Measurements from ENCODE around the gene DYRK3.
"Not testable (repeated sequence)": the region's sequence is repeated elsewhere in the genome, so short reads cannot be mapped to it uniquely, and the experiment has no call there.

DYRK3 gene

GRCh38 chr1:206608108-206608698 lies 27.1 kb upstream of the DYRK3 start:
- H3K4me1 Mint-ChIP-seq = peaks cover 60% of the 10 kb centered on the region
- peak overlapping the region; percentile 84 to 98 for H3K27ac Mint-ChIP-seq
- peak overlapping the region; percentile 25 to 95 for H3K4me3 Mint-ChIP-seq
- H3K27me3 Mint-ChIP-seq = no peaks in the 10 kb centered on the region
- no peak for ATAC-seq
- H3K9me3 Mint-ChIP-seq = no peaks in the 10 kb centered on the region
- peak; percentile 58 to 72 for DNase-seq

GRCh38 chr1:206609229-206609991 lies 25.9 kb upstream of the DYRK3 start:
- Mint-ChIP-seq H3K27me3 (no peaks in the 10 kb centered on the region), H3K27ac (peak overlapping the region; percentile 84 to 98), H3K4me1 (peaks cover 60% of the 10 kb centered on the region), H3K9me3 (no peaks in the 10 kb centered on the region), H3K4me3 (peak overlapping the region; percentile 25 to 95)
- peak; percentile 37 to 72 for DNase-seq
- peak; percentile 75 for ATAC-seq

- peak within 1 kb of the TSS; percentile 91 to 99 for H3K27ac Mint-ChIP-seq
- no peaks in the 10 kb centered on the region for H3K9me3 Mint-ChIP-seq
- peaks cover 47% of the 10 kb centered on the region for H3K4me1 Mint-ChIP-seq
- ATAC-seq (peak; percentile 79), DNase-seq (peak; percentile 96)
- H3K4me3 Mint-ChIP-seq = peak within 1 kb of the TSS; percentile 90 to 95
- no peaks in the 10 kb centered on the region for H3K27me3 Mint-ChIP-seq
Measured at GRCh38 chr1:206612129-206612876, 23.0 kb upstream of the DYRK3 start, which contains the start of gene EIF2D. Gene EIF2D (minus strand): TSS chr1:206612465. CDS start chr1:206612342, 123 bp downstream.

GRCh38 chr1:206626396-206626795 lies 8.9 kb upstream of the DYRK3 start:
- not testable (repeated sequence) for ATAC-seq, H3K4me3 Mint-ChIP-seq, H3K9me3 Mint-ChIP-seq, H3K27ac Mint-ChIP-seq, DNase-seq, H3K4me1 Mint-ChIP-seq
- H3K27me3 Mint-ChIP-seq = peaks cover 20% of the 10 kb centered on the region

GRCh38 chr1:206628916-206629315 lies 6.4 kb upstream of the DYRK3 start:
- no peak overlapping the region for H3K27ac Mint-ChIP-seq
- no peak for DNase-seq
- H3K4me3 Mint-ChIP-seq = no peak overlapping the region
- ATAC-seq = no peak
- no peaks in the 10 kb centered on the region for H3K9me3 Mint-ChIP-seq
- H3K4me1 Mint-ChIP-seq = no peaks in the 10 kb centered on the region
- peaks cover 36% of the 10 kb centered on the region for H3K27me3 Mint-ChIP-seq

GRCh38 chr1:206631085-206631509 lies 4.2 kb upstream of the DYRK3 start:
- H3K27me3 Mint-ChIP-seq = peaks cover 35% of the 10 kb centered on the region
- ATAC-seq (no peak), DNase-seq (peak; percentile 25 to 50)
- no peak overlapping the region for H3K27ac Mint-ChIP-seq
- H3K9me3 Mint-ChIP-seq = no peaks in the 10 kb centered on the region
- peaks cover 19% of the 10 kb centered on the region for H3K4me1 Mint-ChIP-seq
- no peak overlapping the region for H3K4me3 Mint-ChIP-seq

- no peak overlapping the region for H3K27ac Mint-ChIP-seq
- H3K27me3 Mint-ChIP-seq = peaks cover 41% of the 10 kb centered on the region
- H3K4me3 Mint-ChIP-seq = no peak overlapping the region
- H3K9me3 Mint-ChIP-seq = no peaks in the 10 kb centered on the region
- ATAC-seq (no peak), DNase-seq (no peak)
- peaks cover 34% of the 10 kb centered on the region for H3K4me1 Mint-ChIP-seq
Measured at GRCh38 chr1:206633708-206634121, 1.6 kb upstream of the DYRK3 start.

GRCh38 chr1:206634365-206635079 lies 814 bp upstream of the DYRK3 start:
- peak overlapping the region; percentile 86 to 89 for H3K27ac Mint-ChIP-seq
- H3K4me3 Mint-ChIP-seq = peak overlapping the region; percentile 85 to 90
- no peaks in the 10 kb centered on the region for H3K9me3 Mint-ChIP-seq
- peak; percentile 0 for ATAC-seq
- DNase-seq = peak; percentile 60 to 67
- peaks cover 34% of the 10 kb centered on the region for H3K4me1 Mint-ChIP-seq
- peaks cover 38% of the 10 kb centered on the region for H3K27me3 Mint-ChIP-seq

GRCh38 chr1:206635978-206636345 lies 626 bp downstream of the DYRK3 start:
- ATAC-seq = peak; percentile 3
- H3K9me3 Mint-ChIP-seq = no peaks in the 10 kb centered on the region
- peaks cover 34% of the 10 kb centered on the region for H3K4me1 Mint-ChIP-seq
- H3K27me3 Mint-ChIP-seq = peaks cover 38% of the 10 kb centered on the region
- H3K27ac Mint-ChIP-seq = peak overlapping the region in 1 of 2 donors; percentile 29
- no peak for DNase-seq
- peak overlapping the region; percentile 85 to 90 for H3K4me3 Mint-ChIP-seq

- DNase-seq = no peak
- Mint-ChIP-seq H3K4me1 (peaks cover 34% of the 10 kb centered on the region), H3K27me3 (peaks cover 34% of the 10 kb centered on the region), H3K4me3 (peak overlapping the region in 1 of 2 donors; percentile 85), H3K27ac (no peak overlapping the region), H3K9me3 (no peaks in the 10 kb centered on the region)
- ATAC-seq = no peak
Measured at GRCh38 chr1:206636671-206637070, 1.3 kb downstream of the DYRK3 start.

GRCh38 chr1:206637605-206638004 lies 2.3 kb downstream of the DYRK3 start:
- Mint-ChIP-seq H3K9me3 (no peaks in the 10 kb centered on the region), H3K27ac (no peak overlapping the region), H3K27me3 (peaks cover 24% of the 10 kb centered on the region), H3K4me1 (peaks cover 34% of the 10 kb centered on the region), H3K4me3 (peak overlapping the region in 1 of 2 donors; percentile 85)
- no peak for DNase-seq
- no peak for ATAC-seq

- not testable (repeated sequence) for H3K9me3 Mint-ChIP-seq, H3K27me3 Mint-ChIP-seq
Measured at GRCh38 chr1:206642074-206642473, 6.7 kb downstream of the DYRK3 start.

GRCh38 chr1:206643118-206643698 lies 7.9 kb downstream of the DYRK3 start:
- Mint-ChIP-seq H3K27ac (no peak overlapping the region), H3K4me1 (peaks cover 8% of the 10 kb centered on the region), H3K4me3 (no peak overlapping the region), H3K27me3 (no peaks in the 10 kb centered on the region), H3K9me3 (no peaks in the 10 kb centered on the region)
- DNase-seq (no peak), ATAC-seq (no peak)

More at GRCh38 chr1:206642074-206642473, 6.7 kb downstream of the DYRK3 start:
- peaks cover 15% of the 10 kb centered on the region for H3K4me1 Mint-ChIP-seq
- not testable (repeated sequence) for DNase-seq, H3K27ac Mint-ChIP-seq, ATAC-seq, H3K4me3 Mint-ChIP-seq

GRCh38 chr1:206646504-206646903 lies 11.2 kb downstream of the DYRK3 start:
- Mint-ChIP-seq H3K4me3 (no peak overlapping the region), H3K27me3 (peaks cover 8% of the 10 kb centered on the region), H3K4me1 (peaks cover 8% of the 10 kb centered on the region), H3K27ac (no peak overlapping the region), H3K9me3 (no peaks in the 10 kb centered on the region)
- no peak for DNase-seq
- no peak for ATAC-seq

- ATAC-seq = no peak
- H3K4me3 Mint-ChIP-seq = no peak overlapping the region
Measured at GRCh38 chr1:206647224-206647623, 11.9 kb downstream of the DYRK3 start.

More at GRCh38 chr1:206647224-206647623, 11.9 kb downstream of the DYRK3 start:
- Mint-ChIP-seq H3K27me3 (peaks cover 8% of the 10 kb centered on the region), H3K27ac (no peak overlapping the region), H3K4me1 (peaks cover 8% of the 10 kb centered on the region), H3K9me3 (no peaks in the 10 kb centered on the region)
- no peak for DNase-seq

Measured in stimulated activated naive CD8-positive, alpha-beta T cell treated with anti-CD3 and anti-CD28 coated beads, Interleukin-15, amount 100 ng/mL, for 72 hours (primary cell).